ACHN (cell line): ENCODE results near the gene REEP3.

ENCODE experiments used
- DNase-seq: peaks from one replicate; pipeline ENCODE4 v3.0.0-alpha.2; 2015
- in situ Hi-C: cut with HindIII; loops from 2 replicates; pipeline ENCODE4 v1.10.0; 2017; ENCODE audit warnings: low sequenced_read_pairs, low pct_ligation_motif_present, low pct_unique_long_range_greater_than_20kb

REEP3 gene

DNA sequence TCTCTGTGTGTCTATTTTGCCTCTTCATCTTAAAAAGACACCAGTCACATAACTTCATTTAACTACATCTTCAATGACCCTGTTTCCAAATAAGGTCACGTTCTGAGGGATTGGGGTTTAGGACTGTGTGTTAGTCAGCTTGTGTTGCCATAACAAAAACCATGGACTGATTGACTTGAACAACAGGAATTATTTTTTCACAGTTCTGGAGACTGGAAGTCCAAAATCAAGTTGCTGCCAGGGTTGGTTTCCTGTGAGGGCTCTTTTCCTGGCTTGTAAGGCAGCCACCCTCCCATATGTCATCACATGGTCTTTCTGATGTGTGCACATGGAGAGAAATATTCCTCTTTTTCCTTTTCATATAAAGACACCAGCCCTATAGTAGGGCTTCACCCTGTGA is 55.3 kb downstream of the REEP3 start:
- in situ Hi-C loops: no loop called here
- no peak for DNase-seq

DNA sequence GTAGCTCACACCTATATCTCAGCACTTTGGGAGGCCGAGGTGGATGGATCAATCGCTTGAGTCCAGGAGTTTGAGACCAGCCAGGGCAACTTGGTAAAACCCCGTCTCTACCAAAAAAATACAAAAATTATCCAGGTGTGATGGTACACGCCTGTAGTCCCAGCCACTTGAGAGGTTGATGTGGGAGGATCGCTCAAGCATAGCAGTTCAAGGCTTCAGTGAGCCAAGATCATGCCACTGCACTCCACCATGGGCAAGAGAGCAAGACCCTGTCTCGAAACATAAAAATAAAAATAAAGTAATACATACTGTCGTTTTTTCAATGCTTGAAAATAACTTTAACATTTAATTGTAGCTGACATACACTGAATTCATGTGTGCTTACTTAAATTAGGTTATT is 57.3 kb downstream of the REEP3 start:
- DNase-seq: no peak
- in situ Hi-C loops: no loop called here

DNA sequence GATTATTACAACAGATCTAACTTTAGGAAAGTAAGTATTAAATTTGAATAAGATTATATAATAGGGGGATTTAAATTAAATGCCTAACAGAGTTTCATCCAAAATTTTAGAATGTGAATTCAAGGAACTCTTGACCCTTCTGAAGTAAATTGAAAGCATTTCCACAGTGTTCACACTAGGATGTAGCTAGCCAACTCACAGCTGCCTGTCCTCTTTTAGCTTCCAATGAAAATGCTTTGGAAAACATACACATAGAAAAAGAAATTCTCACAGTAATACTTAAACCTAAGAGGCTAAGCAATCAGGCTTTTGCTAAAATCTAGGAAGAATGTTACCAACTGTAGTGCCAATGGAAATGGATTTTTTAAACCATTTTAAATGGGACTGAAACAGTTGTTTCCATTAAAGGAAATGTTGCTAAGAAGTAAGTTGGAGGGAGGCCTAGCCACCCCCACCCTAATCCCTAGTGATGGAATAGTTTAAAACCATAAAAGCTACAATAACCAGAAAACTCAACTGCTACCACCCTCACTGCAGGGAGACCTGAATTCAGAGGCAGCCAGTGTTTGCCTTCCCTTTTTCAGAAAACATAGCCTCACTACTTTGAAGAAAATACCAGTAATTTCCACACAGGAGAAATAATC is 58.3 kb downstream of the REEP3 start:
- in situ Hi-C loops: no loop called here
- DNase-seq: no peak

DNA sequence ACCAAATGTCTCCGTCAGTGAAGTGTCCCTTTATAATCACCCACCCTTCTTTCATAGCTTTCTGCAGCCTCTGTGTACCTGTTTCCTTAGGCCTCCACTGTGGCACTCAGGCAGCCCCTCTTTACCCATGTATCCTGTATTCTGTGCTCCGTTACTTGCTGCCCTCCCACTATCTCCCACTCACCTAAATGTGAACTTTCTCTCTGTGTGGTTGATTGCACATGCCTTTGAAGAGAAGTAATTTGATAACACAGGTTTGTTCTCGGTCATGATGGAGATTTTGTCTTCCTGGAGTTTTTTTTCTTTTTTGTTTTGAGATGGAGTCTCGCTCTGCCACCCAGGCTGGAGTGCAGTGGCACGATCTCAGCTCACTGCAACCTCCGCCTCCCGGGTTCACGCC is 61.5 kb downstream of the REEP3 start:
- in situ Hi-C loops: no loop called here
- DNase-seq: no peak

DNA sequence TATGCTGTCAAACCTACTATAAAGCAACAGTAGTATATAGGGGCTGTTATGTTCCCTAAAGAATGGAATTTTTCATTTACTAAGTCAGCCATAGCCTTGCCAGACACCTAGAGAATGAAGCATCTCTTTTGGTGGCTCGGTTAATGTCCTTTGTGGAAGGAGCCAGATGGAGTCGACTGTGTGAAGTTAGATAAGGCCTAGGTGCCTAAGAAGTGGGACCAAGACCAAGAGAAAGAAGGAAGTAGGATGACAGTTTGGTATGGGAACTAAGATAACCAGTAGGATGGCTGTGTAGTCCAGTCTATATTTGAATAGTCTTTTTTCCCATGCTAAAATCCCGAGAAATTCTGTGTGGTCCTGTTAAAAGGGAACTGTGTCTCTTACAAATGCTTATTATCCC is 62.2 kb downstream of the REEP3 start:
- in situ Hi-C loops: no loop called here
- no peak for DNase-seq

- DNase-seq: no peak
- in situ Hi-C loops: no loop called here
These were observed 62.9 kb downstream of the REEP3 start for GRCh38 chr10:63583909-63584724.

DNA sequence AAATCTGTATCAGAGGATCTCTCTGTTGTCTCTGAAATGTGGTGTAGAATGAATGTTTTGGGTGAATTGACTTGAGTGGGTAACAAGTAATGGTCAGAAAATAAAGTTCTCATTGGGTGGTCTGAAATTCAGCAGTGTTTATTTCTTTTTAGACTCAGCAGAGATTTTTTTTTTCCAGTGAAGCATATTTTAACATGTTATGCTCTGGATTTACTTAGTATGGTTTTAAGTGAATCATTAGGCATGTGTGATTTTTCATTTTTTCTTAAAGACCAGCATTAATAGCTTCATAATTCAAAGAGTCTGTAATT is 63.5 kb downstream of the REEP3 start:
- DNase-seq: no peak
- in situ Hi-C loops: no loop called here

- in situ Hi-C loops: no loop called here
- no peak for DNase-seq
These were observed 63.8 kb downstream of the REEP3 start for GRCh38 chr10:63585041-63585440.

DNA sequence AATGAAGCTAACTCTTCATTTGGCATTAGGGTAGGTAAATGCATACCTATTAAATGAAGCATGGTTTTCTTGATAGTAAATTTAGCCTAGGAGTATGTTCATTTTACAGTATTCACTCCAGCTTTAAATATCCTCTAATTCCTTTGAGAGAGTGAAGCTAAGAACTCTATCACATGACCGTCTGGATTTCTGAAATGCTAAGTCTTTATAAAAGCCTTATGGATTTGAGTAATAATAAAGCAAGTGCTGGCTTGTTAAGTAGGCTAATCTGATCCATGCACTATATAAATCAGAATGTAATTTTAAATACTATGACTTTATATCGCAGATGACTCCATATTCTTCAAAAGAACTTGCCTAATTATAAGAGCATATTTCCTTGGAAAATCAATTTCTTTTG is 64.8 kb downstream of the REEP3 start:
- in situ Hi-C loops: no loop called here

GRCh38 chr10:63587191-63587590 is 66.0 kb downstream of the REEP3 start:
- DNase-seq: no peak
- in situ Hi-C loops: no loop called here

More for the DNA sequence above, 64.8 kb downstream of the REEP3 start:
- no peak for DNase-seq

- in situ Hi-C loops: no loop called here
- DNase-seq: no peak
These were observed 67.4 kb downstream of the REEP3 start for GRCh38 chr10:63588436-63589167.

DNA sequence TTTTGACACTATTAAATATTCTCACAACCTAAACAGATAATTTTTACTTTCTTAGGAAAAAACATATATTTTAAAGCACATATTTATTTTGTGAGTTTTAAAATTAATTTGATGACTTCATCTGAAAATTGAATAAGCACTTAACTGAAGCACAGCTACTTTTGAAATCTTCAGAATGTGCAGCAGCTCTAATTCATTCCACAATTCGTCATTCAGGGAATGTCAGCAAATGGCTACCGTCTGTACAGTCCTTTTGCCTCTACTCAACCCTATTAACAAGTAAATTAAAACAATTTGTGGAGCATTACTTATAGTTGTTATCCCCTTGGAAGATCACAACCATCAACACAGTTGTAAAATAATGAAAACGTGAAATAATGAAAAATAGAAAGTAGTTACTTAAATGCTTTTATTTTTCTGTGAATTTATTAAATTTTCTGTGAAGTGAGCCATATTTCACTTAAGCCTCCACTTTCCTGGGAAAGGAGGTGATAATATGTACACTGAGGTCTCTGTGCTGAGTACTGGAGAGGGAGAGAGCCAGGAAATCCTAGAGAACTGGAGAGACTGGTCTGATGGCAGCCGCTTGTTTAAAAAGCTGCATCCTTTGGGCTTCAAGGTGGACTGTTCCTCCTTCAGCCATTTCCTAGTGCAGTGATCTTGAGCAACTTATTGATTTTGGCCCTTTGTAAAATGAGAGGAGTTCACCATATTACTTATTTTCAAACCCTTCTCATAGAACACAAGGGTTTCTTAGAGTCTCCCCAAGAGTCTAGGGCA is 70.6 kb downstream of the REEP3 start:
- DNase-seq: no peak
- in situ Hi-C loops: no loop called here

- in situ Hi-C loops: no loop called here
- DNase-seq: no peak
These were observed 72.4 kb downstream of the REEP3 start for GRCh38 chr10:63593576-63593975.

DNA sequence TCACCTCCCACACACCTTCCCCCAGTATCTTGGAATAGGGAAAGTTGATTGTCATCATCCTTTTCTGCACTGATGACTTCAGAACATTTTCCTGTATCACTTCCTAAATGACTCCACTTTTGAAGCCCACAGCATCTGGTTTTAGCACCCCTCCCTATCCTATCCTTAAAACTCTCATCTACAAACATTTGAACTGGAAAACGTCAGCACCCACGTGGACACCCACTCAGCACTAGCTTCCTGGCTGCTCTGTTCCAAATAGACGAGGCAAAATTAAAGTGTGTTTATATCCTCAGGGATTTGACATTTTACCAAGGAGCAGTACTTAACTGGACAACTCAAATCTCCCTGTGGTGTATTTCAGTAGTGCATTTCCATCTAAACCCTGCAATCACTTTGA is 73.9 kb downstream of the REEP3 start:
- DNase-seq: no peak

DNA sequence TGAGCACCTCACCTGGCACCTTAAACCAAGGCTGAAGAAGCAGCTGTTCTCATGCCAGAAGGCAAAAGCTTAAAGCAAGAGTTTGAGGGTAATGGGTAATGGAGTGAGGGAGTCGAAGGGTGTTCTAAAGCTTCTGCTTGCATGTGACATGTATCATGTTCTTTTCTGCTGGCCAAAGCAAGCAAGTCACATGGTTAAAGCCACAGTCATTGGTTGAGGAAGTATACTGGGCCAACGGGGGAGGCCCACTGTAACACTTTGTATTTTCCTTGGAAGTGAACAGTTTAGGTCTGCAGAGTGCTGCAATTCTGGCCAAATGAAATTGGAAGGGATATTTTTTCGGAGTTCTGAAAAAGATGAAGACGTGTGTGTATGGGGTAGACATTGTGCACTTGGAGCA is 75.7 kb downstream of the REEP3 start:
- in situ Hi-C loops: no loop called here
- no peak for DNase-seq

More for the DNA sequence above, 73.9 kb downstream of the REEP3 start:
- in situ Hi-C loops: no loop called here

- in situ Hi-C loops: no loop called here
- DNase-seq: no peak
These were observed 79.3 kb downstream of the REEP3 start for GRCh38 chr10:63600540-63600939.

DNA sequence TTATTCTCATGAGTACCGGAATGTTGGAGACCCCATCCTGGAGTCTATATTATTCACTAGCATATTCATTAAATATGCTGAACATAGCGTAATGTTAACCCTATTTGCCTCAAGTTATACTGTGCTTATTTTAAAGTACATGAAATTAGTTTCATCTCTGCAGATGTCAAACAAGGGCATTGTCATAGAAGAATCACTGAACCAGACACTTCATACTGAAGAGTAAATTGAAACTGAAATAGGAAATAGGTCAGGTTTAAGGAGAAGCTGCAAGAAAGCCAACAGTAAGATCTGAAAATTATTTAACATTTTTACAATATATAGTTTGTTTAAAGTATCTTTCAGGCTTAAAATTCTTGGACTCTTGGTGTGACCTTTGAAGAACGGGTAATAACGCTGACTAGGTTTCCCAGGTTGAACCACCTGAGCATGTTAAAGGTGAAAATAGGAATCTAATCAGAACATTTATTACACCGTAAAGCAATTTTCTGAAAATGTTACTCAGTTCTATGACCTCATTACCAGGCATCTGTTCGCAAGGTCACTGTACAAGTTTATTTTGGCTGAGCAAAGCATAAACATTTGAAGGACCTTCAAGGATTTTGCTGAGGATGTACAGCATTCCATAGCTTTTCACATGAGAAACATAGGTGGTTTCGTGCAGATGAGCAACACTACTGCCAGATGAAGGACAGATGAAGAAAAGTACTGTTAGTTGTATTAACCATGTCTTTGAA is 82.7 kb downstream of the REEP3 start:
- DNase-seq: no peak
- in situ Hi-C loops: no loop called here

DNA sequence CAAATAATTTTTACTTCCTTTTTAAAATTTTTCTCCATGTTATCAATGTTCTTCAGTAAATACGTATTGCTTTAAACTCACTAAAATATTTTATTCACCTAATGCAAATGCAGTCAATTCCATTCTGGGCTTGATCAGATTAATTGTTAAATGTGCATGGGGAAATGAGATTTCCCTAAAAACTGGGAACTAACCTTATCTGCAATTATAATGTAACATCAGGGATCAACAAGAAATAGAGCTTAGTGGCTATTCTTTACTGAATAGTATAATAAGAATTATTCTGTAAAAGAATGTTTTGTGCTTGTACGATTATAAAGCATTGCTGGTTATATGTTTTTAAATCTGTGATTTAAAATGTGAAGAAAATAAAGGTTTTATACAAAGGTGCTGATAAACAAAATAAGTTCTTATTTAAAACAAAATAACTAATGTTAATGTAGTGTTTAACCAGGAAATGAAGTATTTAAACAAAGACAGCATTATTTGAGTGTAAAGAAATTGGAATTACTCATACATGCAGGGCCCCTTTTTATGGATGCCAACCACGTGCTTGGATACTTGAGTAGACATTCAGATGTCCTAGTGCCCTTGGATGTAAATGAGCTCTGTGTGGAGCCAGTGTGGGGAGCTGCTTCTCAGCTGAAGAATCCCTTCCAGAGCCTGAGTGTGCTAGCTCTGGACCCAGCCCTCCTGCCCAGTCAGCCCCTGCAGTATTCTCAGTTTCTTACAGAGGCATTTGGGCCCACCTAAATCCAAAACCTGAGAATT is 84.2 kb downstream of the REEP3 start:
- no peak for DNase-seq
- in situ Hi-C loops: no loop called here
